Mammary epithelial cell (primary cell): ENCODE measurements around the gene DTYMK.

Experiments
- EZH2 ChIP-seq: IDR thresholded peaks from 2 replicates; pipeline ENCODE4 v1.6.1; 2012; ENCODE audit warnings: low read length, inconsistent platforms, borderline replicate concordance
- TF ChIP-seq, protein P1 (sequence below), 2 donors: IDR thresholded peaks in 1 of 2; conservative IDR thresholded peaks in 1 of 2; 2 replicates each; pipeline ENCODE4 v1.5.1; 2011 to 2012; ENCODE audit warnings: inconsistent platforms in 2 of 2, low read length in 2 of 2, mild to moderate bottlenecking in 2 of 2, control low read depth in 1 of 2, low read depth in 1 of 2; ENCODE audit not compliant: insufficient read depth in 1 of 2; ENCODE audit errors: extremely low read depth in 1 of 2

DNA sequence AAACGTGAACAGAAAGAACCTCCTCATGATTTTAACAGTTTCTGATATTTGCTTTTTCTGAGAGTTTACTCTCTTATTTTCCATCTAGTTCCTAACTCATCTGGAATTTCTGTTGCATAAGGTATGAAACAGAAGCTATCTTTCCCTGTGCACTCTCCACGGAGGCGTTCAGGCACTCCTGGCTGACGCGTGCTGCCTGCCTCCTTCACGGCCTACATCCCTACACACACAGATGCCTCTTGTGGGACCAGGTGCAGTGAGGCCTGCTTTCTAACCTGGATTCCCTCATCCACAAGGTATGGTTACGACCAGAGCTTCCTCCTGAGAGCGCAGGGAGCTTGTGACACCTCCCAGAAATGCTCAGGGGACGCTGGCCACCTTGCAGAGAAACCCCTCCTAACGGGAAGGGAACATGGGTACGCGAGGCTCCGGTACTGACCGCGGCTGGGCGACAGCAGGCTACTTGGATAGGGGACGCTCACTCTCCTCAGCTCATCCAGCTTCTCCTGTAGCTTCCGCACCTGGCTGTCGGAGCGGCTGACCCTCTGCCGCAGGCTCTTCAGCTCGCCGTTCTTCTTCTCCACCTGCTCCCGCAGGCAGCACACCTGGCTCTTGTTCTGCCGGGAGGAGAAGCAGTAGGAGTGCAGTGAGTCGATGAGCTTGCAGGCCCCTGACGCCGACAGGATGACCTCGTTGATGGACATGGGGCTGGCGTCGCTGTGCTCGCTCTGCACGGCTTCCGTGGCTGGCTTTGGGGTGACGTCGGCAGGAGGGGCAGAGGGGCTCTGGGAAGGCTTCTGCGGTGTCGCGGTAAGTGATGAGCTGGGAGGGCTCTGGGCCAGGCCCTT, 53.9 kb downstream of the DTYMK start:
- TF ChIP-seq, protein P1, sequence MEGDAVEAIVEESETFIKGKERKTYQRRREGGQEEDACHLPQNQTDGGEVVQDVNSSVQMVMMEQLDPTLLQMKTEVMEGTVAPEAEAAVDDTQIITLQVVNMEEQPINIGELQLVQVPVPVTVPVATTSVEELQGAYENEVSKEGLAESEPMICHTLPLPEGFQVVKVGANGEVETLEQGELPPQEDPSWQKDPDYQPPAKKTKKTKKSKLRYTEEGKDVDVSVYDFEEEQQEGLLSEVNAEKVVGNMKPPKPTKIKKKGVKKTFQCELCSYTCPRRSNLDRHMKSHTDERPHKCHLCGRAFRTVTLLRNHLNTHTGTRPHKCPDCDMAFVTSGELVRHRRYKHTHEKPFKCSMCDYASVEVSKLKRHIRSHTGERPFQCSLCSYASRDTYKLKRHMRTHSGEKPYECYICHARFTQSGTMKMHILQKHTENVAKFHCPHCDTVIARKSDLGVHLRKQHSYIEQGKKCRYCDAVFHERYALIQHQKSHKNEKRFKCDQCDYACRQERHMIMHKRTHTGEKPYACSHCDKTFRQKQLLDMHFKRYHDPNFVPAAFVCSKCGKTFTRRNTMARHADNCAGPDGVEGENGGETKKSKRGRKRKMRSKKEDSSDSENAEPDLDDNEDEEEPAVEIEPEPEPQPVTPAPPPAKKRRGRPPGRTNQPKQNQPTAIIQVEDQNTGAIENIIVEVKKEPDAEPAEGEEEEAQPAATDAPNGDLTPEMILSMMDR (conservative IDR thresholded peaks at IDR 0.05 in 1 of 2, IDR thresholded peaks at IDR 0.05 in 1 of 2; ENCODE audit: extremely low read depth in 1 of 2, insufficient read depth in 1 of 2, low read depth in 1 of 2, low read length in 2 of 2) = no peak
- TF ChIP-seq EZH2 = no peak
